HepG2 (cell line): Measurements from ENCODE around the gene RXYLT1. TPM values are rescaled to one million over a fixed set of nuclear protein-coding genes. Genes with fewer than 3 reads are reported as not detected.

ENCODE experiments used
- HHEX ChIP-seq: IDR thresholded peaks from 2 replicates; pipeline ENCODE4 v1.6.1; 2016; ENCODE audit warnings: control low read depth
- NR2F2 ChIP-seq: IDR thresholded peaks from 2 replicates; pipeline ENCODE4 v1.6.1; 2012; ENCODE audit warnings: low read depth, inconsistent platforms, borderline replicate concordance
- TAF1 ChIP-seq: sonication (generic); formaldehyde crosslinking; IDR thresholded peaks from 2 replicates; pipeline ENCODE4 v1.4.0; 2020; ENCODE audit warnings: missing genetic modification reagents
- YEATS2 ChIP-seq: sonication (generic); formaldehyde crosslinking; IDR thresholded peaks from 2 replicates; pipeline ENCODE4 v1.4.0; 2020; ENCODE audit warnings: missing genetic modification reagents, borderline replicate concordance
- ZBTB8A ChIP-seq: sonication (generic); formaldehyde crosslinking; IDR thresholded peaks from 2 replicates; pipeline ENCODE4 v1.4.0; 2020; ENCODE audit warnings: mild to moderate bottlenecking, low read depth, missing genetic modification reagents, borderline replicate concordance
- ZNF256 ChIP-seq: sonication (generic); formaldehyde crosslinking; conservative IDR thresholded peaks from 2 replicates; pipeline ENCODE4 v1.4.0; 2020; ENCODE audit warnings: missing genetic modification reagents
- ZNF670 ChIP-seq: sonication (generic); formaldehyde crosslinking; IDR thresholded peaks from 2 replicates; pipeline ENCODE4 v1.8.0; 2022; ENCODE audit warnings: mild to moderate bottlenecking, missing genetic modification reagents, borderline replicate concordance
- ZNF713 ChIP-seq: sonication (generic); formaldehyde crosslinking; IDR thresholded peaks from 2 replicates; pipeline ENCODE4 v1.4.0; 2020; ENCODE audit warnings: mild to moderate bottlenecking, missing genetic modification reagents
- polyA plus RNA-seq, 8 experiments: library from polyadenylated mRNA; depleted of rRNA in 3 of 8; stranded (reverse) in 7 of 8; unstranded in 1 of 8; fragments of >200 nt; fragmentation: Illumina TruSeq in 4 of 8; extraction: Trizol in 4 of 8; gene quantifications; 2 replicates each; pipeline versions ENCODE4 v1.2.1 to v1.2.3, GENCODE V29; 2011 to 2016; ENCODE audit warnings: low read depth in 4 of 8, missing spikeins in 1 of 8, mixed read lengths in 1 of 8; ENCODE audit not compliant: insufficient read depth in 1 of 8
- total RNA-seq, 5 experiments: library from RNA; depleted of rRNA; stranded (reverse); fragments of >200 nt; fragmentation: Illumina TruSeq; extraction: Trizol; gene quantifications; 2 replicates each; pipeline ENCODE4 v1.2.3, GENCODE V29; 2016; ENCODE audit warnings: low read depth in 1 of 5
- TF ChIP-seq, protein P1 (sequence below): sonication (generic); formaldehyde crosslinking; IDR thresholded peaks from 2 replicates; pipeline ENCODE4; 2020; ENCODE audit warnings: missing genetic modification reagents, mild to moderate bottlenecking, borderline replicate concordance
- TF ChIP-seq, protein P2 (sequence below): sonication (generic); formaldehyde crosslinking; IDR thresholded peaks from 2 replicates; pipeline ENCODE4 v1.5.0; 2020; ENCODE audit warnings: missing genetic modification reagents
- TF ChIP-seq, protein P3 (sequence below): sonication (generic); formaldehyde crosslinking; IDR thresholded peaks from 2 replicates; pipeline ENCODE4 v1.4.0; 2020; ENCODE audit warnings: mild to moderate bottlenecking, missing genetic modification reagents
- TF ChIP-seq, protein P4 (sequence below): sonication (generic); formaldehyde crosslinking; IDR thresholded peaks from 2 replicates; pipeline ENCODE4 v1.8.0; 2022; ENCODE audit warnings: mild to moderate bottlenecking, missing genetic modification reagents; ENCODE audit not compliant: insufficient replicate concordance
- TF ChIP-seq, protein P5 (sequence below): sonication (generic); formaldehyde crosslinking; IDR thresholded peaks from 2 replicates; pipeline ENCODE4 v1.5.1; 2020; ENCODE audit warnings: mild to moderate bottlenecking, missing genetic modification reagents

The RXYLT1 gene
- total and polyA plus RNA-seq, 2 of the 13 experiments (the other 11 are each of a cell fraction or from before 2014, with no cell fraction given) = 8.3 to 15.5 TPM

DNA sequence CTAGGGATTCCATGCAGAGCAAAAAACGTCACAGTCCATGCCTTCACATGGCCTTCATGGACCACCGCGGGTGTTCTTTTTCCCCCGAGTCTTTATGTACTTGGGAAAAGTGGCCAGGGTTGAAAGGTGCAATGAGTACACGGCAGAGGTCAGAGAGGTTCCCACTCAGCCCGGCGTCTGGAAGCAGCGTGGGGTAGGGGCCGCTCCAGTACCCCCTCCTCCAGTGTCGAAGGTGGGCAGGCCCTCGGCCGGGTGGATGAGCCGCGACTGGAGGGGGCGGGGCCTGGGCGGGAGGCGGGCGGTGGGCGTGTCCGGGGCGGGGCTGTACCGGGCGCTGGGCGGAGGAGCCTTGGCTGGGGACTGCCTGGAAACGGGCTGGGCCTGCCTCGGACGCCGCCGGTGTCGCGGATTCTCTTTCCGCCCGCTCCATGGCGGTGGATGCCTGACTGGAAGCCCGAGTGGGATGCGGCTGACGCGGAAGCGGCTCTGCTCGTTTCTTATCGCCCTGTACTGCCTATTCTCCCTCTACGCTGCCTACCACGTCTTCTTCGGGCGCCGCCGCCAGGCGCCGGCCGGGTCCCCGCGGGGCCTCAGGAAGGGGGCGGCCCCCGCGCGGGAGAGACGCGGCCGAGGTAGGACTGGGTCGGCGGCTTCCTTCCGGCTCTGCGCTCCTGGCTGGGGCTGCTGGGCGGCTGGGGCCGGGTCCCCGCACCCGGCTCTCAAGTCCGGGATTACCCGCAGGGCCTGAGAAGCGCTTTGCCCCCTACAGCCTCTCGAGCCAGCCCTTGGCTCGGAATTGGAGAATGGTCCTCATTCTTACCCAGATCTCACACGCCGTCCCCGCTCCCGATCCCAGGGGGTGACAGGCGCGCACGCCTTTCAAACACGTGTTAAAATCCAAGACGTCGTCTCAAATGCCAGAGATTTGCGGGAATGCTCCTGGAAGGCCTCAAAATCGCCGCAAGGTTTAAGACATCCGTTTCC lies at the start of gene RXYLT1 (continued):
- TF ChIP-seq ZNF713 (CRISPR knock-in tag) = 0 out of 2 replicates have a peak, but pooled peaks have one; percentile 53
- TF ChIP-seq YEATS2 (CRISPR knock-in tag) = peak; percentile 65; the same call in 1 of the 2 replicates
- TF ChIP-seq, protein P1, sequence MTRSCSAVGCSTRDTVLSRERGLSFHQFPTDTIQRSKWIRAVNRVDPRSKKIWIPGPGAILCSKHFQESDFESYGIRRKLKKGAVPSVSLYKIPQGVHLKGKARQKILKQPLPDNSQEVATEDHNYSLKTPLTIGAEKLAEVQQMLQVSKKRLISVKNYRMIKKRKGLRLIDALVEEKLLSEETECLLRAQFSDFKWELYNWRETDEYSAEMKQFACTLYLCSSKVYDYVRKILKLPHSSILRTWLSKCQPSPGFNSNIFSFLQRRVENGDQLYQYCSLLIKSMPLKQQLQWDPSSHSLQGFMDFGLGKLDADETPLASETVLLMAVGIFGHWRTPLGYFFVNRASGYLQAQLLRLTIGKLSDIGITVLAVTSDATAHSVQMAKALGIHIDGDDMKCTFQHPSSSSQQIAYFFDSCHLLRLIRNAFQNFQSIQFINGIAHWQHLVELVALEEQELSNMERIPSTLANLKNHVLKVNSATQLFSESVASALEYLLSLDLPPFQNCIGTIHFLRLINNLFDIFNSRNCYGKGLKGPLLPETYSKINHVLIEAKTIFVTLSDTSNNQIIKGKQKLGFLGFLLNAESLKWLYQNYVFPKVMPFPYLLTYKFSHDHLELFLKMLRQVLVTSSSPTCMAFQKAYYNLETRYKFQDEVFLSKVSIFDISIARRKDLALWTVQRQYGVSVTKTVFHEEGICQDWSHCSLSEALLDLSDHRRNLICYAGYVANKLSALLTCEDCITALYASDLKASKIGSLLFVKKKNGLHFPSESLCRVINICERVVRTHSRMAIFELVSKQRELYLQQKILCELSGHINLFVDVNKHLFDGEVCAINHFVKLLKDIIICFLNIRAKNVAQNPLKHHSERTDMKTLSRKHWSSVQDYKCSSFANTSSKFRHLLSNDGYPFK (CRISPR knock-in tag) = no peak
- TF ChIP-seq HHEX (CRISPR knock-in tag) = no peak
- peak; percentile 72; the same call in 1 of the 2 replicates for TF ChIP-seq TAF1 (CRISPR knock-in tag)
- TF ChIP-seq ZNF256 (CRISPR knock-in tag) = no peak; the same call in 1 of the 2 replicates
- TF ChIP-seq, protein P2, sequence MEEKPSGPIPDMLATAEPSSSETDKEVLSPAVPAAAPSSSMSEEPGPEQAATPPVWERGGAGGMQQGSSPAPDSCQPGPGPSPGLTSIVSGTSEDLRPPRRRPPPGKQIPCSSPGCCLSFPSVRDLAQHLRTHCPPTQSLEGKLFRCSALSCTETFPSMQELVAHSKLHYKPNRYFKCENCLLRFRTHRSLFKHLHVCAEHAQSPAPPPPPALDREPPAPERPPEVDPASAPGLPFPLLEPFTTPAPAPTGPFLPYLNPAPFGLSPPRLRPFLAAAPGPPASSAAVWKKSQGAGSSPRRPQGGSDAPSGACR (CRISPR knock-in tag) = 0 out of 2 replicates have a peak, but pooled peaks have one; percentile 66
- TF ChIP-seq, protein P3, sequence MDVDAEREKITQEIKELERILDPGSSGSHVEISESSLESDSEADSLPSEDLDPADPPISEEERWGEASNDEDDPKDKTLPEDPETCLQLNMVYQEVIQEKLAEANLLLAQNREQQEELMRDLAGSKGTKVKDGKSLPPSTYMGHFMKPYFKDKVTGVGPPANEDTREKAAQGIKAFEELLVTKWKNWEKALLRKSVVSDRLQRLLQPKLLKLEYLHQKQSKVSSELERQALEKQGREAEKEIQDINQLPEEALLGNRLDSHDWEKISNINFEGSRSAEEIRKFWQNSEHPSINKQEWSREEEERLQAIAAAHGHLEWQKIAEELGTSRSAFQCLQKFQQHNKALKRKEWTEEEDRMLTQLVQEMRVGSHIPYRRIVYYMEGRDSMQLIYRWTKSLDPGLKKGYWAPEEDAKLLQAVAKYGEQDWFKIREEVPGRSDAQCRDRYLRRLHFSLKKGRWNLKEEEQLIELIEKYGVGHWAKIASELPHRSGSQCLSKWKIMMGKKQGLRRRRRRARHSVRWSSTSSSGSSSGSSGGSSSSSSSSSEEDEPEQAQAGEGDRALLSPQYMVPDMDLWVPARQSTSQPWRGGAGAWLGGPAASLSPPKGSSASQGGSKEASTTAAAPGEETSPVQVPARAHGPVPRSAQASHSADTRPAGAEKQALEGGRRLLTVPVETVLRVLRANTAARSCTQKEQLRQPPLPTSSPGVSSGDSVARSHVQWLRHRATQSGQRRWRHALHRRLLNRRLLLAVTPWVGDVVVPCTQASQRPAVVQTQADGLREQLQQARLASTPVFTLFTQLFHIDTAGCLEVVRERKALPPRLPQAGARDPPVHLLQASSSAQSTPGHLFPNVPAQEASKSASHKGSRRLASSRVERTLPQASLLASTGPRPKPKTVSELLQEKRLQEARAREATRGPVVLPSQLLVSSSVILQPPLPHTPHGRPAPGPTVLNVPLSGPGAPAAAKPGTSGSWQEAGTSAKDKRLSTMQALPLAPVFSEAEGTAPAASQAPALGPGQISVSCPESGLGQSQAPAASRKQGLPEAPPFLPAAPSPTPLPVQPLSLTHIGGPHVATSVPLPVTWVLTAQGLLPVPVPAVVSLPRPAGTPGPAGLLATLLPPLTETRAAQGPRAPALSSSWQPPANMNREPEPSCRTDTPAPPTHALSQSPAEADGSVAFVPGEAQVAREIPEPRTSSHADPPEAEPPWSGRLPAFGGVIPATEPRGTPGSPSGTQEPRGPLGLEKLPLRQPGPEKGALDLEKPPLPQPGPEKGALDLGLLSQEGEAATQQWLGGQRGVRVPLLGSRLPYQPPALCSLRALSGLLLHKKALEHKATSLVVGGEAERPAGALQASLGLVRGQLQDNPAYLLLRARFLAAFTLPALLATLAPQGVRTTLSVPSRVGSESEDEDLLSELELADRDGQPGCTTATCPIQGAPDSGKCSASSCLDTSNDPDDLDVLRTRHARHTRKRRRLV (CRISPR knock-in tag) = no peak
- TF ChIP-seq, protein P4, sequence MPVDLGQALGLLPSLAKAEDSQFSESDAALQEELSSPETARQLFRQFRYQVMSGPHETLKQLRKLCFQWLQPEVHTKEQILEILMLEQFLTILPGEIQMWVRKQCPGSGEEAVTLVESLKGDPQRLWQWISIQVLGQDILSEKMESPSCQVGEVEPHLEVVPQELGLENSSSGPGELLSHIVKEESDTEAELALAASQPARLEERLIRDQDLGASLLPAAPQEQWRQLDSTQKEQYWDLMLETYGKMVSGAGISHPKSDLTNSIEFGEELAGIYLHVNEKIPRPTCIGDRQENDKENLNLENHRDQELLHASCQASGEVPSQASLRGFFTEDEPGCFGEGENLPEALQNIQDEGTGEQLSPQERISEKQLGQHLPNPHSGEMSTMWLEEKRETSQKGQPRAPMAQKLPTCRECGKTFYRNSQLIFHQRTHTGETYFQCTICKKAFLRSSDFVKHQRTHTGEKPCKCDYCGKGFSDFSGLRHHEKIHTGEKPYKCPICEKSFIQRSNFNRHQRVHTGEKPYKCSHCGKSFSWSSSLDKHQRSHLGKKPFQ = peak; percentile 48
- TF ChIP-seq, protein P5, sequence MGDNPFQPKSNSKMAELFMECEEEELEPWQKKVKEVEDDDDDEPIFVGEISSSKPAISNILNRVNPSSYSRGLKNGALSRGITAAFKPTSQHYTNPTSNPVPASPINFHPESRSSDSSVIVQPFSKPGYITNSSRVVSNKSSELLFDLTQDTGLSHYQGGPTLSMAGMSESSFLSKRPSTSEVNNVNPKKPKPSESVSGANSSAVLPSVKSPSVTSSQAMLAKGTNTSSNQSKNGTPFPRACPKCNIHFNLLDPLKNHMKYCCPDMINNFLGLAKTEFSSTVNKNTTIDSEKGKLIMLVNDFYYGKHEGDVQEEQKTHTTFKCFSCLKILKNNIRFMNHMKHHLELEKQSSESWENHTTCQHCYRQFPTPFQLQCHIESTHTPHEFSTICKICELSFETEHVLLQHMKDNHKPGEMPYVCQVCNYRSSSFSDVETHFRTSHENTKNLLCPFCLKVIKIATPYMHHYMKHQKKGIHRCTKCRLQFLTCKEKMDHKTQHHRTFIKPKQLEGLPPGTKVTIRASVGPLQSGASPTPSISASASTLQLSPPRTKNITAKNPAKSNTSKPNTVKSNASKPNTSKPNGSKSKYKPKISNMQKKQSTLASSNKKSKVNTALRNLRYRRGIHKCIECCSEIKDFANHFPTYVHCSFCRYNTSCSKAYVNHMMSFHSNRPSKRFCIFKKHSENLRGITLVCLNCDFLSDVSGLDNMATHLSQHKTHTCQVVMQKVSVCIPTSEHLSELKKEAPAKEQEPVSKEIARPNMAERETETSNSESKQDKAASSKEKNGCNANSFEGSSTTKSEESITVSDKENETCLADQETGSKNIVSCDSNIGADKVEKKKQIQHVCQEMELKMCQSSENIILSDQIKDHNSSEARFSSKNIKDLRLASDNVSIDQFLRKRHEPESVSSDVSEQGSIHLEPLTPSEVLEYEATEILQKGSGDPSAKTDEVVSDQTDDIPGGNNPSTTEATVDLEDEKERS = no peak
- no peak for TF ChIP-seq ZBTB8A (CRISPR knock-in tag)
- TF ChIP-seq NR2F2 = no peak
- TF ChIP-seq ZNF670 (CRISPR knock-in tag) = 0 out of 2 replicates have a peak, but pooled peaks have one; percentile 71
